Measurements from ENCODE around the gene LILRB1.
"Not testable (repeated sequence)": the region's sequence is repeated elsewhere in the genome, so short reads cannot be mapped to it uniquely, and the experiment has no call there.

The LILRB1 gene

DNA sequence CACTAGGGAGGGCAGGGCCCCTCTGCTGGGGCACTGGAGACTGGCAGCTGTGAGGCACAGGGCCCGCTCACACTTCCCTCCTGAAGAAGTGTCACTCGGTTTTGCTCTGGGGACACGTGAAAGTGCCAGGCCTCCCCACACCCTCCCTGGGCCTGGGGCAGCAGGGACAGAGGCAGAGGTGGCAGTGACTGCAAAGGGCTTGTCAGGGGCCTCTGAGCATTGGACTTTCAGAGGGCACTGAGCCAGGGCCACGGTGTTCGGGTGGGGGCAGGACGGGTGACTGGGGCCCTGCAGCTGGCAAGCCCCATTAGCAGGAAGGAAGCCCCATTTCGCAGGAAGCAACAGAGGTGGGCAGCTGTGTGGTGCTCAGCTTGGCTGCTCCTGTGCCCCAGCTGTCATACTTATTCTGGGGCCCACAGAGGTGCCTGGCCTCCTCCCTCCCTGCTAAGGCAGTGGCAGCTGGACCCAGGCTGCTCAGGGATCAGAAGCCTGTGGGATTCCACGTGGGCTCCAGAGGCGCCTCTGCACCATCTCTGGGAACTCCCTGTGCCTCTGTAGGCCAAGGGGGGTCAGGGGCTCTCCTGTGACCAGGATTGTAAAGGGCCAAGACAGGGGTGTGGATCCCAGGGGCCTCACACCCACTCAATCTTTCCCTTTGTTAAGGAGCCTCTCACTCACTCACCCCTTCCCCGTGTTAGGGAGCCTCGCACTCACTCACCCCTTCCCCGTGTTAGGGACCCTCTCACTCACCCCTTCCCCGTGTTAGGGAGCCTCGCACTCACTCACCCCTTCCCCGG is 5.2 kb upstream of the LILRB1 start:
- not testable (repeated sequence) for DNase-seq

DNA sequence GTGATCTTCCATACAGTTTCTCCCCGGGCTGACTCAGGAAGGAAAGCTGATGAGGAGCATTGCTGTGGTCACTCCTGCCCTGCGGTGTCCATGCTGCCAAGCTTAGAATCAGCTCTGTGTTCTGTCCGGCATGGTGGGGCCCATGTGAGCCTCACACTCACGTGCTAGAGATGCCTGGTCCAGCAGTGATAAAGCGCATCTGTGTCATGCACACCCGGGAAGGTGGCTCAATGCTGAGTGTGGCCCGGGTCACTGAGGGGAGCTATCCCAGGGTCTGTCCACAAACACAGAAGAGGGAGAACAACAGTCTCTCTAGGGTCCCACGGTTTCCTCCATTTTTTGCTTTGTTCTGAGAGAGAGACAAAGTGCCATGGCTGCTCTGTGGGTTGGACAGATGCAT is 3.5 kb upstream of the LILRB1 start:
- no peak for DNase-seq

DNA sequence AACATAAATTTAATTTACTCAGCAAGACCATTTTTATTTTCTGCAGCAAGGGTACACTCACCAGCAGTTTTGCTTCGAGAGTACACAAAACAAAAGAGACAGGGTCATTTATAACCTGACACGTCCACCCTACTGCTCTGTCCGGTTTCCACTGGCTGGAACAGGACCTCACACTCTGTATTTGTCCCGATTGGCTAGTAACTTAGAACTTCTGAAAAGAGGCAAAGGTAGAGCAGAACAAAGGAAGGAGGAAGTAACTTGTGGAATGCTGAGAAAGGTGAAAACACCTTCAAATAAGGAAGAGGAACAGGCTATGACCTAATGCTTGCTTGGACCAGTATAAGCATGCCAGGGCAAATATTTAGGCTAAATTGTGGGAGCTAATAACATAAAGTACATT is 2.4 kb upstream of the LILRB1 start:
- DNase-seq: not testable (repeated sequence)

DNA sequence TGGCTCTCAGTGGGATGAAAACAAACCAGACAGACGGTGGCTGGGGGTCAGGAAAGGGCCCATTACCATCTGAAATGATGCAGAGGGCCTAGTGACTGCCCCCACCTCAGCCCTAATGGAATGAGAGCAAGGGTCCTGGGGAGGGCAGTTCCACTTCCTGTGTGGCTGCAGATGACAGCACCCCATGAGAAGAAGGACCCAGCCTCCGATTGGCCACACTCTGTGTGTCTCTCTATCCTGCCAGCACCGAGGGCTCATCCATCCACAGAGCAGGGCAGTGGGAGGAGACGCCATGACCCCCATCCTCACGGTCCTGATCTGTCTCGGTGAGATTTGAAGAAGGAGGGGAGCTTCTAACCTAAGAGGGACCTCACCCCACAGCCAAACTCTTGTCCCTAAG is 498 bp downstream of the LILRB1 start:
- DNase-seq: peak; percentile 63

DNA sequence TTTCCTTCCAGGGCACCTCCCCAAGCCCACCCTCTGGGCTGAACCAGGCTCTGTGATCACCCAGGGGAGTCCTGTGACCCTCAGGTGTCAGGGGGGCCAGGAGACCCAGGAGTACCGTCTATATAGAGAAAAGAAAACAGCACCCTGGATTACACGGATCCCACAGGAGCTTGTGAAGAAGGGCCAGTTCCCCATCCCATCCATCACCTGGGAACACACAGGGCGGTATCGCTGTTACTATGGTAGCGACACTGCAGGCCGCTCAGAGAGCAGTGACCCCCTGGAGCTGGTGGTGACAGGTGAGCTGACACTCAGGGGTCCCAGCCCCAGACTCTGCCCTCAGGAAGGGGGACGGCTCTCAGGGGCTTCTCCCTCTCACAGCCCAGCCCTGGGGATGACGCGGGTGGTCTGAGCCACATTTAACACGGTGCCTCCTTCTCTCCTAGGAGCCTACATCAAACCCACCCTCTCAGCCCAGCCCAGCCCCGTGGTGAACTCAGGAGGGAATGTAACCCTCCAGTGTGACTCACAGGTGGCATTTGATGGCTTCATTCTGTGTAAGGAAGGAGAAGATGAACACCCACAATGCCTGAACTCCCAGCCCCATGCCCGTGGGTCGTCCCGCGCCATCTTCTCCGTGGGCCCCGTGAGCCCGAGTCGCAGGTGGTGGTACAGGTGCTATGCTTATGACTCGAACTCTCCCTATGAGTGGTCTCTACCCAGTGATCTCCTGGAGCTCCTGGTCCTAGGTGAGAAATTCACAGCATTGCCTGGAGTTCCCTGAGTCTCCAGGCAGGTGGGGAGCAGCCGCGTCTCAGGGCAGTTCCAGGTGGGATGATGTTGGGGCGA is 1.4 kb downstream of the LILRB1 start:
- DNase-seq: not testable (repeated sequence)

DNA sequence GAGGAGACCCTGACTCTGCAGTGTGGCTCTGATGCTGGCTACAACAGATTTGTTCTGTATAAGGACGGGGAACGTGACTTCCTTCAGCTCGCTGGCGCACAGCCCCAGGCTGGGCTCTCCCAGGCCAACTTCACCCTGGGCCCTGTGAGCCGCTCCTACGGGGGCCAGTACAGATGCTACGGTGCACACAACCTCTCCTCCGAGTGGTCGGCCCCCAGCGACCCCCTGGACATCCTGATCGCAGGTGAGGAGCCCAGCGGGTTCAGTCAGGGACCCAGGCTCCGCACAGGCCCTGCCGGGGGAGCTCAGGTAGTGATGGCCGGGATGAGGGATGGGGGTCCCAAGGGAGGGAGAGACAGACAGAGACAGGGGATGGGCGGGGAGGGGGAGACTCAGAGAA is 2.2 kb downstream of the LILRB1 start:
- DNase-seq: not testable (repeated sequence)

DNA sequence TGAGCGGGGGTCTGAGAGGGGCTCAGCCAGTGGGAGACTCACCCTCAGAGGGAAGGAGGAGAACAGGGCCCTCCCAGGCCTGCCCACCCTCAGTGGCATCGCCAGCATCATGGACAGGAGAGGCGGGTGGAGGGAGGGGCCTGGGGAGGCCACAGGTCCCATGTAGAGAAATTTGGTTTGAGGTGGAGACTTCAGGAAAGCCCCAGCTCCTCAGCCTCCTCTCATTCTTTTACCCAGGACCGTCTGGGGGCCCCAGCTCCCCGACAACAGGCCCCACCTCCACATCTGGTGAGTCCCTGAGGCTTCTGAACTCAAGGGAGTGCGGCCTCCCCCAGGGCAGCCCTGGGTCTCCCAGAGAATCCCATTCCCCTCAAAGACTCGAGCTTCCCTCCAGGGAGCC is 3.1 kb downstream of the LILRB1 start:
- no peak for DNase-seq

DNA sequence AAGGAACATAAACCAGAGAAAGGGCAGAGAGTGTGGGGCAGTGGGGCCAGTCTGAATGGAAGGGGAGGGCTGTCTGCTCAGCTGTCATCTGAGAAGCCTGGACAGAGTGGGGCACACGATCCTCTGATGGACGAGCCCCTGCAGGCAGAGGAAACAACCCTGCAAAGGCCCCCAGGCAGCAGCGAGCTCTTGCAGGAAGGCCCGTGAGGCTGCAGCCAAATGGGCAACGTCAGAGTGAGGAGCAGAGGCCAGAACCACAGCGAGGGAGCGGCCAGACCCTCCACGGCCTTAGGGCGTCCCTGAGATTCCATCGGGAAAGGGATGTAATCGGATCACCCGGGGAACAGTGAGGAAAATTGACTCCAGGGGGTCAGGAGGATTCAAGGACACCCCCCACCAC is 5.8 kb downstream of the LILRB1 start:
- DNase-seq: not testable (repeated sequence)

DNA sequence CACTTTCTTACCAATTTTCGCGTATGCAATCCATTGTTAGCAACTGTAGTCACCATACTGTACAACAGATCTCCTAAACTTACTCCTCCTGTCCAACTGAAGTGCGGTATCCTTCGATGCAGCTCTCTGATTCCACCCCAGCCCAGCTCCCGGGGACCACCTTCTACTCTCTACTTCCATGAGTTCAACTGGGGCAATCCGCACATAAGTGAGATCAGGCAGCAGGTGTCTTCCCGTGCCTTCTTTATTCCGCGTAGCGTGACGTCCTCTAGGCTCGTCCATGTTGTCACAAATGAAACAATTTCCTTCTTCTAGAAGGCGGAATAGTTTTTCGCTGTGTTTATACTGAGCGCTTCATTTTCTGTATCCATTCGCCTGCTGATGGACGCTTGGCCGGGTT is 8.4 kb downstream of the LILRB1 start:
- DNase-seq: no peak

DNA sequence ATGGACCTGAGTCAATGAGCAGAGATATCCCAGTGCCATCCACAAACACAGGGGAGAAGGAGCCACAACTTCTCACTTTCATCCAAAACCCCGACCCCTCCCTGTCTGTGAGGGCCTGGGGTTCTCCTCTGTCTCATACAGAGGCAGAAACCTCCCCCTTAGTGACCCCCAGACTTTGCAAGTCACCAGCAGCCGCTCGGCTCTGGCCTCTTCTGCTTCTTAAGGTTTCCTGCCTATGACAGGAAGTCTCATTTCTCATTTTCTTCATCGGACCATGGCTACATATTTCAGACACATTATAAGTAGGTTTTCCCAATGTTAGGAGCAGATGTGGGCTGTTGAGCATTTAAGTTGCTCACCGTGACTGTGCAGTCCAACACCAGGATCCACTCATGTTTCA is 12.7 kb downstream of the LILRB1 start:
- peak; percentile 59 for DNase-seq

DNA sequence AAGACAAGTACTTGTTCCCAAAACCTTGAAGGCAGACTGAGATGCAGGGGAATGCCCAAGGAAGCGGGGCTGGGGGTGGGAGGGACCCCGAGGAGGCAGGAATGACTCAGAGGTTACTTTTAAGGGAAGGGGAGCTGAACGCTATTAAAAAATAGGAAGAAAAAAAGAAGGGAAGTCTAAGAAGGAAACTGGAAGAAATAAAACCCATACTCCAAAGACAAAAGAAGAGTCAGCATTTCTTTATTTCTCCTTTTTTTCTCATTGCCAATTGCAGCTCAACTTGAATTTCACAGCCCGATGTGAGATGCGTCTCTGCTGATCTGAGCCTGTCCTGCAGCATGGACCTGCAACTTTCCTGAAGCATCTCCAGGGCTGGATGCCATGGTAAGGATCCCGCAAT is 13.3 kb downstream of the LILRB1 start:
- DNase-seq: peak; percentile 35

DNA sequence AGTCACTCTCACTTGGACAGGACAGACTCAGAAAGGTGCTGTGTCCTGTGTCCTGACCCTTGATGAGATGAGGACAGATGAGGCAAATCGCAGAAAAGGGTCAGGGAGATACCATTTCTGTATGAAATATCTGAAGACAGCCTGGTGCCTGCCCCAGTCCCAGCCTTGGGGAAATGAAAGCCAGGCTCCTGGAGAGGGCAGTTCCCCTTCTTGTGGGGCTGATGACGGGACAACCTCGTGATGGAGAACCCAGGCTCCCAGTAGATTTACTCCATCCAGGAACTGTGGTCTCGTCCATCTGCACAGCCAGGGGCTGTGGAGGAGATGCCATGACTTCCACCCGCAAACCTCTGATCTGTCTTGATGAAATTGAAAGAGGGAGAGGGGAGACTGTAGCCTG is 13.8 kb downstream of the LILRB1 start:
- DNase-seq: peak; percentile 85

DNA sequence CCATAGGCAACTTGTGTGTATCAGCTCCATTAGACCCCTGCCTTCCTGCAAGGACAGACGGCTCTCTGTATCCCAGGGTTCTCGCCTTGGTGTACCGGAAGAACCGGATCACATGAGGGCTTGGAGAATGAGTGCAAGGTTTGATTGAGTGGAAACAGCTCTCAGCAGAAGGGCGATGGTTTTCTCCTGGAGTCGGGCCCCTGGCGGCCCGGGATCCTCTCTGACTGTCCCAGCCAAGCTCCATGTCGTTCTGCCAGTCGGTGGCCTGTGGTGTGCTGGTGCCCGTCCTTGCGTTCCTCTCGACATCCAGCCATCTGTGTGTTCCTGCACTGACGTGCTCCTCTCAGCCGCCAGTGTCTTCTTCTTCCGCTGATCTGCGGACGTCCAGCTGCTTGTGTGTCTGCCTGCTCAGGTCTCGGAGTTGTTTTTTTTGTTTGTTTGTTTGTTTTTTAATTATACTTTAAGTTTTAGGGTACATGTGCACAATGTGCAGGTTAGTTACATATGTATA is 16.1 kb downstream of the LILRB1 start:
- no peak for DNase-seq

DNA sequence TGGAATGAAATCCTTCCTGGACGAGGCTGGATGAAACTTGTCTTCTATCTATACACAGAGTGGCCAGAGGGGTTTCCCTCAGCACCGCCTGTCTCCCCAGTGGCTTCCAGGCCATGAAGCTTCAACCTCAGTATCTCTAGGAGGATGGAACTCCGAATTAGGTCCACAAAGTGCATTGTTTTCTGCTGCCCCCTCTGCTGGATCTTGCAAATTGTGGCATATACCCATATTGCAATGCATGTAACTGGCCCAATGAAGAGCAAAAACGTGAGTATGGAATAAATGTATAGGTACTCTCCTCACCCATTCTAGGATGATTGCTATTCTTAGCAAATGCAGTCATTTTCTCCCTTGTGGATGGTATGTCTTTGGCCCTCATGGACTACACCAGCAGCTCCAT is 17.8 kb downstream of the LILRB1 start:
- no peak for DNase-seq

DNA sequence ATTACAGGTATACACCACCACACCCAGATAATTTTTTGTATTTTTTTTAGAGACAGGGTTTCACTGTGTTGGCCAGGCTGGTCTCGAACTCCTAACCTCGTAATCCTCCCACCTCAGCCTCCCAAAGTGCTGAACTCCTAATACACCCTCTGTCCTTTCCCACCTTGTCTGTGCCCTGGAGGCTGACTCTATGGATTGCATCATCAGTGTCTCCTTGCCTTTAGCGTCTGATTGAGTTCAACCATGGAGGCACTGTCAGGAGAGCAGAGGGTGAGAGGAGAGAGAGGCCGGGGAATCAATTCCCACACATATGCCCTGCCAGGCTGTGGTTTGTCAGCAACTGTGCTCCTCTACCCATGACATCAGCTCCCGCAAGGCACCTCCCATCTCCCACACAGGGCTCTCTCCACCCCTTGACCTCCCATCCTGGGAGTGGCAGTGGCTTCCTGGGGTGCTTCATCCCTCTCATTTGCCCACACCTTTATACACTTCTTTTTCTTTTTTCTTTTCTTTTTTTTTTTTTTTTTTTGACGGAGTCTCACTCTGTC is 19.9 kb downstream of the LILRB1 start:
- peak; percentile 48 for DNase-seq

DNA sequence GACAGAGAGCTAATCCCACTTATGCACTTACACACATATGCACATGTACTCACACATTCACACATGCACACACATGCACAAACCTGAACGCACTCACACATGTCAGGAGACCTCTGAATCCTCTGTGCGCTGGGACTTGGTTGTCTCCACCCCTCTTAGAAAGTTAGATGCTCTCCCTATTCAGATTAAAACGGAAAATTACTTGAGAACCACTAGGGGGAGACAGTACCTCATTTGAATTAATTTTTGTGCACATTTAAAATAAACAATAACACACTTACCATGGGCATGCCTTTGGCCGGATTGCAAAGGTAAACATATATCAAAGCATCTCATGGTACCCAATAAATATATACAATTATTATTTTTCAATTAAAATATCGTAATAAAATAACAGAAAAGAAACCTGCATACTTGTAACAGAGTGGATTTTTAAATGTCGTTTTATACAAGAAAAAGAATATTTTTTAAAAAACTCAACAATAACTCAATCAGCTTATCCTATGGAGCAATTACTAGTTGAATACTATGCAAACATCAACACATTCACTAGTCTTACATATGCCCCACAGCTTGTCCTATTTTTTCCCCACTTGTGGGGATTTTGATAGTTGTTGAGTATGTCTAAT is 23.0 kb downstream of the LILRB1 start:
- peak; percentile 67 for DNase-seq

DNA sequence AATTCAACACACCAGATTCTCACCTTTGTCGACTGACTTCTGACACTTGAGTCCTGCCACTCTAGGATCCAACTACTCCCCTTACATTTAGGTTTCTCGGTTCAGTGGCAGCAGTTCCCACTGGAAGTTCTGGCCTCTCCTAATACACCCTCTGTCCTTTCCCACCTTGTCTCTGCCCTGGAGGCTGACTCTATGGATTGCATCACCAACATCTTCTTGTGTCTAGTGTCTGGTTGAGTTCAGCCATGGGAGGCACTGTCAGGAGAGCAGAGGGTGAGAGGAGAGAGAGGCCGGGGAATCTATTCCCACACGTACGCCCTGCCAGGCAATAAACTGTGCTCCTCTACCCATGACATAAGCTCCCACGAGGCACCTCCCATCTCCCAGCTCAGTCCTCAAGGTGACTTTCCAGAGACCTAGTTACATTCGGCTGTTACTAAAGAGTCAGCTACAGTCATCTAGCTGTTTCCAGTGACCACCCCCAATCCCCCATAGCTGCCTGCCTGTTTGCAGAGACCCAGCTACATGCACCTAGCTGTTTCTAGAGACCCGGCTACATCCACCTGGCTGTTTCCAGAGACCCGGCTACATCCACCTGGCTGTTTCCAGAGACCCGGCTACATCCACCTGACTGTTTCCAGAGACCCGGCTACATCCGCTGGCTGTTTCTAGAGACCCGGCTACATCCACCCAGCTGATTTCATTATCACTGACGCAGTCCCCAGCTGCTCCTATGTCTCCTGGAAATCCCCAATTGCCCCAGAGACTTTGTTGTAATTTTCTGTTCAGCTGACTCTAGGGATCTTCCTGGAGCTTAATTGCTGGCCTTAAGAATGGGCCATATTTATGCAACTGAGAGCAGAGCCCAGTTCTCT is 24.4 kb downstream of the LILRB1 start:
- DNase-seq: no peak

DNA sequence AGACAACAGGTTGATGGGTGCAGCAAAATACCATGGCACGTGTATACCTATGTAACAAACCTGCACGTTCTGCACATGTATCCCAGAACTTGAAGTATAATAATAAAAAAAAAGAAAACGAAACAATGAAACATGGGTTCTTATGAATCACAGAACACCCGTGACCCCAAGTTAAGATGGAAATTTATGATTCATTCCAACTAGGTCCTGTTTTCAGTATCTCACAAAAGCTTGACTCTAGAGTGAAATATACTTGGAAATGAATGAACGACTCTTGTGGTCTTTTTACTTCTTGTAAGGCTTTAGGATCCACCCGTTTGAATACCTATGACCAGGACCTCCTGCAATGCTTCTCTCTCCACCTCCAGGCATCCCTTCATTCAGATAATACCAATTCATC is 29.0 kb downstream of the LILRB1 start:
- no peak for DNase-seq

DNA sequence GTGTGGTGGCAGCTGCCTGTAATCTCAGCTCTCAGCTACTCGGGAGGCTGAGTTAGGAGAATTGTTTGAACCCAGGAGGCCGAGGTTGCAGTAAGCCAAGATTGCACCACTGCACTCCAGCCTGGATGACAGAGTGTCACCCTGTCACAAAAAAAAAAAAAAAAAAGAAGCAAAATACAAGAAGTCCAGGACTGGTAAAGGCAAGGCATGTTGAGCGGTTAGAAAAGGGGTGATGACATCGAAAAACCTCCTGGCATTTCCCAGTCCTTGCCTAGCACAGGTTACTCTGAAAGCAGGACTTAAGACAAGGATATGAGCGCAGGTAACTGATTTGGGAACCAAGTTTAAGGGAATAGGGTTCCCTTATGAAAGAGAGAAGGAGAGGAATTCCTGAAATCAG is 30.0 kb downstream of the LILRB1 start:
- DNase-seq: peak; percentile 77

DNA sequence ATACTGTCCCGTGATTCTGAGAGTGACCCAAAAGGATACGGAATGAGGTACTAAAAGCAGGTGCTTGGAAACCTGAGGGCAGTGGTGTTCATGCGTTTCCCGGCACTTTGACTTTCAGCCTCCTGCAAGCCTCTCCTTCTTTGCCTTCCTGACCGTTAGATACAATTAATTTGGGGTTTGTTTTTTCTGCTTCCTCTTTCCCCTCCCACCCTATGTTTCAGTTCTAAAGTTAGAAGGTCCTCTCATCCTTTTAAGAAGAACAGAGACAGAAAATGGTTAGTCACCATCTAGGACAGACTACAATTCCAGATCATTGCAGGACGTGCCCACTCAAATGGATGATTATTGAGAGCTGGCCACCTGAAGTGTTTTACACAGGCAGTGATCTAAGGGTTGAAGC is 30.7 kb downstream of the LILRB1 start:
- peak; percentile 95 for DNase-seq

DNA sequence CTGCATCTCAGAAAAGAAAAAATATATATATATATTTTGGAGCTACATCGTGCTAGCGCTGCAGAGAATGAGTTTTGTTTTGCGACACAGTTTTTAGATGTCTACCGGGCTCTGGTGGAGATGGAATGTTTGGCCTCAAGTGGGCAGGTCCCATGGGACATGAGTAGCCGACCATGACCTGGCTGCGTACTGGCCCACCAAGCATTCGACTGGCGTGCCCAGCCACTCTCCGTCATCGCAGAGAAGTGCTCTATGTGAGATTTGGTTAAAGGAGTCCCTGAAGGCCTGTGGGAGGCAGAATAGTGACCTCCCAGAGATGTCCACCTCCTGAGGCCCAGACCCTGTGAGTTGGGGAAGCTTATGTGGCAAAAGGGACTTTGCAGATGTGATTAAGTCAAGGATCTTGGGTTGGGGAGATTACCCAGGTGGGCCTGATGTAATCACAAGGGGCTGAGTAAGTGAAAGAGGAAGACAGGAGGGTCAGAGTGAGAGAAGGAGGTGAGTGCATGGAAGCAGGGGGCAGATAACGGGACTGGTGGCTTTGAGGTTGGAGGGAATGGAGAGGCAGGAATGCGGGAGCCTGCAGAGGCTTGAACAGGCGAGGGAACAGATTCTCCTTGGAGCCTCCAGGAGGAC is 31.7 kb downstream of the LILRB1 start:
- peak; percentile 59 for DNase-seq

DNA sequence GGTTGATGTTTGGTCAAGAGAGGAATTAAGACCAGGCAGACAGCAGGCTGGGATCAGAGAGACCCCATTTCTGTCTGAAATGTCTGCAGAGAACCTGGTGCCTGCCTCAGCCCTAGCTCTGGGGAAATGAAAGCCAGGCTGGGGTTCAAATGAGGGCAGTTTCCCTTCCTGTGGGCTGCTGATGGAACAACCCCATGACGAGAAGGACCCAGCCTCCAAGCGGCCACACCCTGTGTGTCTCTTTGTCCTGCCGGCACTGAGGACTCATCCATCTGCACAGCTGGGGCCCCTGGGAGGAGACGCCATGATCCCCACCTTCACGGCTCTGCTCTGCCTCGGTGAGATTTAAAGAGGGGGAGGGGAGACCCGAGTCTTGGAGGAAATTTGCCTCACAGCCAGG is 32.4 kb downstream of the LILRB1 start, which contains the start of gene LILRB4:
TSS of gene LILRB4 (plus strand) at position 256 of the 400 bp plus-strand sequence. CDS start at position 305, 49 bp downstream.
- DNase-seq: peak; percentile 95
